HepG2 (cell line): ENCODE results near the gene MCRIP2. TPM values are rescaled to one million over a fixed set of nuclear protein-coding genes. Genes with fewer than 3 reads are reported as not detected.

Experiments
- ATM ChIP-seq: fragments of 450-650 bp; IDR thresholded peaks from 2 replicates; pipeline ENCODE4 v1.7.1; 2017; ENCODE audit warnings: mild to moderate bottlenecking, borderline replicate concordance
- CREB3 ChIP-seq: sonication (generic); formaldehyde crosslinking; IDR thresholded peaks from 2 replicates; pipeline ENCODE4 v1.5.0; 2020; ENCODE audit warnings: missing genetic modification reagents
- FOSL2 ChIP-seq: sonication (generic); formaldehyde crosslinking; IDR thresholded peaks from 2 replicates; pipeline ENCODE4 v1.4.0; 2020; ENCODE audit warnings: missing genetic modification reagents
- FOXA3 ChIP-seq: IDR thresholded peaks from 2 replicates; pipeline ENCODE4 v1.6.1; 2016; ENCODE audit warnings: missing genetic modification reagents, missing compliant biosample characterization
- HOXA7 ChIP-seq: sonication (generic); formaldehyde crosslinking; IDR thresholded peaks from 2 replicates; pipeline ENCODE4 v1.8.1; 2022; ENCODE audit warnings: mild to moderate bottlenecking, missing genetic modification reagents, moderate library complexity
- KAT2B ChIP-seq: fragments of 150-350 bp; IDR thresholded peaks from 2 replicates; pipeline ENCODE4 v1.6.1; 2014; ENCODE audit warnings: low read depth, low read length, borderline replicate concordance
- KDM6A ChIP-seq: IDR thresholded peaks from 2 replicates; pipeline ENCODE4 v1.6.1; 2016; ENCODE audit warnings: low read depth
- KLF15 ChIP-seq: sonication (generic); formaldehyde crosslinking; IDR thresholded peaks from 2 replicates; pipeline ENCODE4 v1.8.1; 2023; ENCODE audit warnings: borderline replicate concordance, mild to moderate bottlenecking, inconsistent platforms, missing genetic modification reagents, mixed read lengths
- LRRFIP1 ChIP-seq: sonication (generic); formaldehyde crosslinking; conservative IDR thresholded peaks from 2 replicates; pipeline ENCODE4 v1.4.0; 2020; ENCODE audit warnings: missing genetic modification reagents
- MAF1 ChIP-seq: sonication (generic); formaldehyde crosslinking; IDR thresholded peaks from 2 replicates; pipeline ENCODE4 v1.5.0; 2020; ENCODE audit warnings: missing genetic modification reagents, borderline replicate concordance
- MTF1 ChIP-seq: sonication (generic); formaldehyde crosslinking; IDR thresholded peaks from 2 replicates; pipeline ENCODE4 v1.5.0; 2020; ENCODE audit warnings: missing genetic modification reagents
- MXI1 ChIP-seq: IDR thresholded peaks from 3 replicates; pipeline ENCODE4 v1.6.1; 2012; ENCODE audit warnings: low read depth, low read length, inconsistent platforms, borderline replicate concordance
- ONECUT2 ChIP-seq: sonication (generic); formaldehyde crosslinking; IDR thresholded peaks from 2 replicates; pipeline ENCODE4 v1.4.0; 2020; ENCODE audit warnings: missing genetic modification reagents
- PRDM10 ChIP-seq: sonication (generic); formaldehyde crosslinking; IDR thresholded peaks from 2 replicates; pipeline ENCODE4 v1.4.0; 2020; ENCODE audit warnings: low read depth, missing genetic modification reagents
- SMARCC2 ChIP-seq: fragments of 450-650 bp; IDR thresholded peaks from 2 replicates; pipeline ENCODE4 v1.6.1; 2017; ENCODE audit warnings: antibody characterized with exemption, mild to moderate bottlenecking
- THYN1 ChIP-seq: sonication (generic); formaldehyde crosslinking; IDR thresholded peaks from 2 replicates; pipeline ENCODE4 v1.8.1; 2023; ENCODE audit warnings: low read depth, mild to moderate bottlenecking, moderate library complexity, missing genetic modification reagents, borderline replicate concordance
- ZBTB38 ChIP-seq: sonication (generic); formaldehyde crosslinking; IDR thresholded peaks from 2 replicates; pipeline ENCODE4 v1.5.1; 2020; ENCODE audit warnings: mild to moderate bottlenecking, missing genetic modification reagents
- ZMYM2 ChIP-seq: sonication (generic); formaldehyde crosslinking; IDR thresholded peaks from 2 replicates; pipeline ENCODE4 v1.8.0; 2022; ENCODE audit warnings: mild to moderate bottlenecking, missing genetic modification reagents
- ZNF3 ChIP-seq: IDR thresholded peaks from 2 replicates; pipeline ENCODE4 v1.7.0; 2017; ENCODE audit warnings: inconsistent platforms
- ZNF30 ChIP-seq: sonication (generic); formaldehyde crosslinking; IDR thresholded peaks from 2 replicates; pipeline ENCODE4 v1.5.0; 2020; ENCODE audit warnings: mild to moderate bottlenecking, missing genetic modification reagents
- ZNF580 ChIP-seq: IDR thresholded peaks from 2 replicates; pipeline ENCODE4 v1.6.1; 2016; ENCODE audit warnings: low read depth, borderline replicate concordance
- ZNF605 ChIP-seq: sonication (generic); formaldehyde crosslinking; IDR thresholded peaks from 2 replicates; pipeline ENCODE4 v1.8.0; 2022; ENCODE audit warnings: mild to moderate bottlenecking, missing genetic modification reagents
- polyA plus RNA-seq, 8 experiments: library from polyadenylated mRNA; depleted of rRNA in 3 of 8; stranded (reverse) in 7 of 8; unstranded in 1 of 8; fragments of >200 nt; fragmentation: Illumina TruSeq in 4 of 8; extraction: Trizol in 4 of 8; gene quantifications; 2 replicates each; pipeline versions ENCODE4 v1.2.1 to v1.2.3, GENCODE V29; 2011 to 2016; ENCODE audit warnings: low read depth in 4 of 8, missing spikeins in 1 of 8, mixed read lengths in 1 of 8; ENCODE audit not compliant: insufficient read depth in 1 of 8
- total RNA-seq, 5 experiments: library from RNA; depleted of rRNA; stranded (reverse); fragments of >200 nt; fragmentation: Illumina TruSeq; extraction: Trizol; gene quantifications; 2 replicates each; pipeline ENCODE4 v1.2.3, GENCODE V29; 2016; ENCODE audit warnings: low read depth in 1 of 5

Gene MCRIP2
- total and polyA plus RNA-seq, 2 of the 13 experiments (the other 11 are each of a cell fraction or from before 2014, with no cell fraction given) = 39.6 to 76.7 TPM

GRCh38 chr16:680967-681745 lies 39.5 kb downstream of the MCRIP2 start (continued):
- TF ChIP-seq MTF1 (CRISPR knock-in tag) (no peak), ZNF605 (no peak), HOXA7 (CRISPR knock-in tag) (no peak), CREB3 (CRISPR knock-in tag) (no peak), ONECUT2 (CRISPR knock-in tag) (no peak), FOSL2 (CRISPR knock-in tag) (no peak), MXI1 (peak; percentile 40; the same call in 1 of the 3 replicates), SMARCC2 (no peak), THYN1 (no peak), ZMYM2 (CRISPR knock-in tag) (no peak), KDM6A (CRISPR knock-in tag) (no peak), KLF15 (CRISPR knock-in tag) (no peak), ZNF3 (CRISPR knock-in tag) (no peak), FOXA3 (no peak), ATM (no peak), LRRFIP1 (no peak), PRDM10 (CRISPR knock-in tag) (no peak), MAF1 (CRISPR knock-in tag) (no peak), ZNF580 (CRISPR knock-in tag) (no peak), KAT2B (no peak), ZBTB38 (no peak; the same call in 1 of the 2 replicates), ZNF30 (no peak)
